22Rv1 (cell line): ENCODE data around the gene DUSP12.
"Not testable (repeated sequence)": the region's sequence is repeated elsewhere in the genome, so short reads cannot be mapped to it uniquely, and the experiment has no call there.

Experiments
- H3K27ac ChIP-seq: fragments of 450-650 bp; 2 replicates; pipeline ENCODE4 v1.5.1; 2017
- ZFX ChIP-seq: fragments of 450-650 bp; IDR thresholded peaks from 2 replicates; pipeline ENCODE4 v1.6.1; 2017; ENCODE audit warnings: antibody characterized with exemption, borderline replicate concordance
- TF ChIP-seq, protein P1 (sequence below): fragments of 450-650 bp; IDR thresholded peaks from 2 replicates; pipeline ENCODE4 v1.5.1; 2017; ENCODE audit warnings: mild to moderate bottlenecking

The DUSP12 gene

DNA sequence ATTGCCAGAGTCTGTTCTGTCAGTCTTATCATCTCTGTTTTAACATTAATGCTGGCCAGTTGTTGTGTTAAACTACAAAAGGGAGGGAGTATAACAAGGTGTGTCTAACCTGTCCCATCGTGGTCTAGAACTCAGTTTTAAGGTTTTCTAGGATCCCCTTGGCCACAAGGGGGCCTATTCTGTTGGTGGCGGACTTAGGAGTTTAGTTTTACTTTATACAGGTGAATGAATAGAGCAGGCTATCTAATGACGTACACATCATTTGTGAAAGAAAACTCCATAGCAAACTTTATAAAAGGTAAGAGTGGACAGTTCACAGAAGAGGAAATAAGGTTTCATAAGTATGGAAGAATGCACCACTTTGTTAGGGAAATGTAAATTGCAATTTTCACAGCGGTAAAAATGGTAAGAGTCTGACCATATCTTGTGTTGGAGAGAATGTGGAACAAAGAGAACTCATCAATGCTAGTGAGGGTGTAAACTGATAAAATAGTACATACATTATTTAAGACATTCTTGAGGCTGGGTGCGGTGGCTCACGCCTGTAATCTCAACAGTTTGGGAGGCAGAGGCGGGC lies 14.0 kb downstream of the DUSP12 start:
- TF ChIP-seq, protein P1, sequence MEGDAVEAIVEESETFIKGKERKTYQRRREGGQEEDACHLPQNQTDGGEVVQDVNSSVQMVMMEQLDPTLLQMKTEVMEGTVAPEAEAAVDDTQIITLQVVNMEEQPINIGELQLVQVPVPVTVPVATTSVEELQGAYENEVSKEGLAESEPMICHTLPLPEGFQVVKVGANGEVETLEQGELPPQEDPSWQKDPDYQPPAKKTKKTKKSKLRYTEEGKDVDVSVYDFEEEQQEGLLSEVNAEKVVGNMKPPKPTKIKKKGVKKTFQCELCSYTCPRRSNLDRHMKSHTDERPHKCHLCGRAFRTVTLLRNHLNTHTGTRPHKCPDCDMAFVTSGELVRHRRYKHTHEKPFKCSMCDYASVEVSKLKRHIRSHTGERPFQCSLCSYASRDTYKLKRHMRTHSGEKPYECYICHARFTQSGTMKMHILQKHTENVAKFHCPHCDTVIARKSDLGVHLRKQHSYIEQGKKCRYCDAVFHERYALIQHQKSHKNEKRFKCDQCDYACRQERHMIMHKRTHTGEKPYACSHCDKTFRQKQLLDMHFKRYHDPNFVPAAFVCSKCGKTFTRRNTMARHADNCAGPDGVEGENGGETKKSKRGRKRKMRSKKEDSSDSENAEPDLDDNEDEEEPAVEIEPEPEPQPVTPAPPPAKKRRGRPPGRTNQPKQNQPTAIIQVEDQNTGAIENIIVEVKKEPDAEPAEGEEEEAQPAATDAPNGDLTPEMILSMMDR = peak; percentile 86
- no peak for TF ChIP-seq ZFX
- H3K27ac ChIP-seq = no peak overlapping the region

GRCh38 chr1:161766102-161766981 lies 16.8 kb downstream of the DUSP12 start, which contains the start of gene ATF6:
ATF6 (plus strand) TSS chr1:161766320; CDS start chr1:161766361, 41 bp downstream.
- TF ChIP-seq ZFX = no peak
- TF ChIP-seq, protein P1 = no peak
- peak within 1 kb of the TSS; percentile 63 for H3K27ac ChIP-seq

GRCh38 chr1:161768461-161768860 lies 18.9 kb downstream of the DUSP12 start:
- H3K27ac ChIP-seq = no peak overlapping the region
- TF ChIP-seq ZFX = no peak
- TF ChIP-seq, protein P1 = no peak

GRCh38 chr1:161768986-161769672 lies 19.5 kb downstream of the DUSP12 start:
- no peak overlapping the region for H3K27ac ChIP-seq
- TF ChIP-seq, protein P1 = no peak
- TF ChIP-seq ZFX = no peak

DNA sequence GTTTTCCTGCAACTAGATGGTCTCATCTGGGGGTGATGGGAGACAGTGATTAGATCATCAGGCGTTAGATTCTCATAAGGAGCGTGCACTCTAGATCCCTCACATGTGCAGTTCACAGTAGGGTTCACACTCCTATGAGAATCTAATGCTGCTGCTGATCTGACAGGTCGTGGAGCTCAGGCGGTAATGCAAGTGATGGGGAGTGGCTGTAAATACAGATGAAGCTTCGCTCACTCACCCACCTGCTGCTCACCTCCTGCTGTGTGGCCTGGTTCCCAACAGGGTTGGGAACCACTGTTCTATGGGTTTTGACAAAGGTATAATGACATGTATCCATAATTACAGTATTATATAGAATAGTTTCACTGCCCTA lies 20.1 kb downstream of the DUSP12 start:
- not testable (repeated sequence) for H3K27ac ChIP-seq

DNA sequence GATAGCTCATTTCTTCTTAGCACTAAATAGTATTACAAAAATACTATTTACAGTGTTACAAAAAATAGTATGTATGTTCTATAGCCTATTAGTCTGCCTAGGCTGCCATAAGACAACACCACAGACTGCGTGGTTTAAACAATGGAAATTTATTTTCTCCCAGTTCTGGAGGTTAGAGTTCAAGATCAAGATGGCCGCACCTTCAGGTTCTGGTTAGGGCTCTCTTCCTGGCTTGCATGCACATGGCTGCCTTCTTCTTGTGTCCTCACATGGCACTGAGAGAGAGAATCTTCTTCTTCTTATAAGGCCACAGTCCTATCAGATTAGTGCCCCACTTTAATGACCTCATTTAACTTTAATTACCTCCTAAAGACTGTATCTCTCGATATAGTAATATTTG lies 20.7 kb downstream of the DUSP12 start:
- TF ChIP-seq, protein P1 = no peak
- TF ChIP-seq ZFX = no peak
- H3K27ac ChIP-seq = no peak overlapping the region

DNA sequence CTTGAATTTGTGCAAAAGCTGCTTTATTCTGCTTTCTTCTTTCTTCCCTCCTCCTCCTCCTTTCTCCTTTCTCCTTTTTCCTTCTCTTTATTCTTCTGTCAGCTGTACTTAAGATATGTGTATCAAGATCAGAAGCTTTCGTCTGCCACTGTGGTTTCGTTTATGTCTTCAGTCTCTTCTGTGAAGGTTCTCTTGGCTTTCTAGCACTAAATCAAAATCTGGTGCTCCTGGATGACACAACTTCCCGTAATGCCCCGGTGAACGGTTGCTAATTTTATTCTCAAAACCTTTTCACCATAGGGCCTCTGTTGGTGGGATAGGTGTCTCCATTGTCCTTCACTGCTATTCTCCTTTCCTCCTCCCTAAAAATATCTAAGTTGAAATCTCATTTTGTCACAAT lies 21.6 kb downstream of the DUSP12 start:
- H3K27ac ChIP-seq = no peak overlapping the region
- TF ChIP-seq, protein P1 = no peak
- no peak for TF ChIP-seq ZFX
